ENCODE measurements around the gene DUSP18. TPM values are rescaled to one million over a fixed set of nuclear protein-coding genes. Genes with fewer than 3 reads are reported as not detected.
"Not testable (repeated sequence)": the region's sequence is repeated elsewhere in the genome, so short reads cannot be mapped to it uniquely, and the experiment has no call there.

DUSP18 gene
- 10.3 TPM for polyA plus RNA-seq (ENCODE audit: insufficient read length)
- long read RNA-seq, donor 1, transcript DUSP18-201 (2 exons, 2,479 nt): major isoform, 5 of 6 reads
- long read RNA-seq, donor 1, partial matches to known transcripts: 0 of 6 reads
- long read RNA-seq, donor 1, other reads (novel, unspliced or antisense): 0 of 6 reads
- long read RNA-seq, donor 2, transcript DUSP18-201 (2 exons, 2,479 nt): major isoform, 7 of 7 reads
- long read RNA-seq, donor 2, partial matches to known transcripts: 0 of 7 reads
- long read RNA-seq, donor 2, other reads (novel, unspliced or antisense): 0 of 7 reads
- long read RNA-seq, donor 3, partial matches to known transcripts: 0 of 2 reads
- long read RNA-seq, donor 3, other reads (novel, unspliced or antisense): 0 of 2 reads
- long read RNA-seq, donor 4, partial matches to known transcripts: 0 of 1 reads
- long read RNA-seq, donor 4, other reads (novel, unspliced or antisense): 0 of 1 reads
- long read RNA-seq, donor 5: 0 reads
- long read RNA-seq, donor 6, partial matches to known transcripts: 0 of 2 reads
- long read RNA-seq, donor 6, other reads (novel, unspliced or antisense): 0 of 2 reads
- long read RNA-seq, donor 7, partial matches to known transcripts: 0 of 4 reads
- long read RNA-seq, donor 7, other reads (novel, unspliced or antisense): 0 of 4 reads
- long read RNA-seq, donor 8, partial matches to known transcripts: 0 of 3 reads
- long read RNA-seq, donor 8, other reads (novel, unspliced or antisense): 0 of 3 reads

DNA sequence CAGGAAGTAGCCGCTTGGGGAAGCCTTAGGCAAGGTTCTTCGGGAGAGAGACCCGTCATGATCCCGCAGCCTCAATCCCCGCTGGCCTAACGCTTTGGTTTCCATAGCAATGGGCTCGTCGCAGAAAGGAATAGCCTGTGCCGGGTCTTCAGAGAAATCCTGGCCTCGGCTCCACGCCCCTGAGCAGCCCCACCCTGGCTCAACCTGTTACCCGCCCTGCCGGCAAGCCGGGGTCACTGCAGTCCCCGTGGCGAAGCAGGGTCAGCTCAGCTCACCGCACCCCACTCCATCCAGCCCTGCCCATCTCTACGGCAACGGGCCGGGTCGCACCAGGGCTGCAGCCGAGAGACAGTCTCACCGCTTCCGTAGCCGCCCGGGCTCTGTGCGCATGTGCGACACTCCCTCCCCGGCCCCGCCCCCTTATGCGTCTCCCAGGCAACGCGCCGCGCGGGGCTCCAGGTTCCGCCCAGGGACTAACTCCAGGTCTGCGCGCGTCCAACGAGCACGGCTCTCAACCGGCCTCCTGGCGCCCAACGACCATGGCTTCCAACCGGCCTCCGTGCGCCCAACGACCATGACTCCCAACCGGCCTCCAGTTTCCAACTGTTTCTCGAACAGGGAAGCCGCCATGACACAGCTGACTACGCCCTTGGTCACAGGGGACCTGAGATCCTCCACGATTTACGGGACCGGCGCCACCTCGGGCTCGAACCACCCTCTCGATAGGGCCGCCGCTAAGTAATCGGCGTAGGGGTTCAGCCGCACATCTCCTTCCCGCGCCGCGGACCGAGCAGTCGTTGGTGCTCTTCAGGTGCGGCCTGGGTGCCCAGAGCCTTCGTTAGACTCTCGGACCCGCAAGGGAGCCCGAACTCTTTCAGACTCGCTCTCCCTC lies at the start of gene DUSP18:
Gene DUSP18, minus strand, starts transcription at position 382 of the 892 bp plus-strand sequence. CDS start 3,872 bp downstream, outside the sequence.
- DNase-seq: peak; percentile 92

DNA sequence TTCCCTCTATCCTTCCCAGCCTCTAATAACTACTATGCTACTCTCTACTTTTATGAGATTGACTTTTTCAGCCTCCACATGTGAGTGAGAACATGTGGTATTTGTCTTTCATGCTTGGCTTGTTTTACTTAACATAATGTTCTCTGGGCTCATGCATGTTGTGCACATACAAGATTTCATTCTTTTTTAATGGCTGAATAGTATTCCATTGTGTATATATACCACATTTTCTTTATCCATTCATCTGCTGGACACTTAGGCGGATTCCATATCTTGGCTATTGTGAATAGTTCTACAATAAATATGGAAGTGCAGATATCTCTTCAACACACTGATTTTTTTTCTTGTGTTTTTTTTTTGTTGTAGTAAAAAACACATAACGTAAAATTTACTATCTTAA lies 46.4 kb upstream of the DUSP18 start:
- no peak for DNase-seq

DNA sequence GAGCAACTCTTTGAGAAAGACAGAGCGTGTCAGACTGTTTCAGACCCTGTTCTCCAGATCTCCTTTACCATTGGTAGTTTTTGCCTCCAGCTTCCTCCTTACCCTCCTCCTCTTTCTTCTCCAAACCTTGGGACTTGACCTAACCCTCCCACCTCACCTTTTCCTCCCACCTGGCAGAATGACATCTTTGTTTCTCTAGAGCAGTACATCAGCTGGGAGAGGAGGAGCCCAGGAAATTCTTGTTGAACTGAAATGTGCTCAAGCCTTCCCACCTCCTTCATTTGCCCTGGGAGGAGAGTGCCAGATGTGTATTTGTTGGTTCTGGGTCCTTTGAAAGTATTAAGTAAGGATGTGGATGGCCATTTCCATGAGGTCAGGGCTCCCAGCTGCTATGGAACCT lies 44.4 kb upstream of the DUSP18 start:
- DNase-seq: no peak

DNA sequence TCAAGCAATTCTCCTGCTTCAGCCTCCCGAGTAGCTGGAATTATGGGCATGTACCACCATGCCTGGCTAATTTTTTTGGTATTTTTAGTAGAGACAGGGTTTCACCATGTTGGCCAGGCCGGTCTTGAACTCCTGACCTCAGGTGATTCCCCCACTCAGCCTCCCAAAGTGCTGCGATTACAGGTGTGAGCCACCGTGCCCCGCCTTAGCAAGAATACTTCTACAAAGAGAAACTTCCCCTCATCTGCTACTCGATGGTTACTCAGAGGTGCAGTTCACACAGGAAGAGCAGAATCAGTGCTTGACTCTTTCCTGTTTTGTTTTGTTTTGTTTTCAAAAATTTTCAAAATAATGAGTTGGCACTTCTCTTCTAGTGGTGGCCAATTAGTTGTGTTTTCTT lies 42.3 kb upstream of the DUSP18 start:
- DNase-seq: not testable (repeated sequence)

DNA sequence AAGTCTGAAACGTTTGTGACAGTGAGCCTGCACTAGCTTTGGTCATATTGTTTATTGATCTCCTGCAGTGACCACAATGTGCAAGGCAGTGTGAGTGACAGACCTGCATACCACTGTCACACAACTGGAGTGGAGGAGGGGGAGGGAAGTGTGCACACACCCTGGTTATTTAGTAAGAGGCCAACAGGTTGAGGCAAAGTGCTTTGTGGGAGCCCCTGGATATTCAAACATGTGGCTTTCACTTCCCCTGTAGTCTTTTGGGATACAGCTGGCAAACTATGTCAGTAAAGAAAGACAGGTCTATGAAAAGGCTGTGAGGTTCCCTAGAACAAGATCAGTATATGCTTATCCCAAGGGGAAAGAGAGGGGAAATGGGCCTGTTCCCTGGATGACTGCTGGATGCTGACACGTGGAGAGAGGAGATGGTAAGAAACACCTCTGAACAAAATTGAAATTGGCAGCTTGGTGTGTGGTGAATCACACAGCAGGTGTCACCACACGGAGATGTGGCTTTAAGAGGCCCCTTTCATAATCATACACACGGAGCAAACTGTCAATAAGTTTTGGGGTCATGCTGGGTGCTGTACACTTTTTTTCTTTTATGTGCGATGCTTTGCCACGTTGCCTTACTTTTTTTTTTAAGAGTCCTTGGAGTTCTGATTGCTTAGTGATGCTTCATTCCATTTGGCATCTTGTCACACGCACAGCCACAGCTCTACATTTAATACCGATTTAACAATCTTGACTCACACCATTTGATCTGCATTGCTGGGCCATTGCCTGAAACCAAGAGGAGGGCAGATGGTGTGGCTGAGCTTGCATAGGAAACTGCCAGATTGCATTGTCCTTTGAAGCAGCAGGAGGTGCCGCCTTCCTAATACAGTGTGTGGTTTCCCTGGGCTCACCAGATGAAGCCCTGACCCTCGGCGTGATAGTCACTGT lies 38.3 kb upstream of the DUSP18 start:
- no peak for DNase-seq

DNA sequence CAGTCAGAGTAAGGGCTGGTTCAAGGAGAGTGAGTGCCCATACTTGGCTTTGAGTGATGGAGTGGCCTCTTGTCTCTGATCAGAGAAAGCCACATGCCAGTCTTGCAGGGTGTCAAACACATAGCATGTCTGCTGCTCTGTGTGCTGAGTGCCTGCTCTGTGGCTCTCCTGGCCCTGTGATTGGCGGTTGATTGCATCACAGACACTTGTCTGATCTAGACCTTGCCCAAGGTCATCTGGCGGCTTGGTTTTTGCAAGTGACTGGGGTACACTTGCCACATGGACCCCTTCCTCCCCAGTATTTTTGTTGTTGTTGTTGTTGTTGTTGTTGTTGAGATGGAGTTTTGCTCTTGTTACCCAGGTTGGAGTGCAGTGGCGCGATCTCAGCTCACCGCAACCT lies 37.3 kb upstream of the DUSP18 start:
- no peak for DNase-seq

DNA sequence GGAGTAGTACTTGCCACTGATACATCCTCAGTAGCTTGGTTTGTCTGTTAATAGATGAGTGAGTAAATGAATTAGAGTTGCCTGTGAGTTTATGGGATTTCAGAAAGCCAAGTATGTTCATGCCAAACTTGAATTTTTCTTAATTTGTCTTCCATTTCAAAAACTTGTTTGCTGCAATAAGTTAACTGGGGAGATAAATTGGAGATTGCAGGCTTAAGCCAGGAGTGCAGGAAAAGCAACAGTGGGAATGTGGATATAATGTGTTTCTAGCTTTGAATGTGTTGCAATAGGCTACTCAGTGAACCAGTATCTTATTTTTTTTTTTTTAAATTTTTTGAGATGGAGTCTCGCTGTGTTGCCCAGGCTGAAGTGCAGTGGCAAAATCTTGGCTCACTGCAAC lies 35.2 kb upstream of the DUSP18 start:
- no peak for DNase-seq

DNA sequence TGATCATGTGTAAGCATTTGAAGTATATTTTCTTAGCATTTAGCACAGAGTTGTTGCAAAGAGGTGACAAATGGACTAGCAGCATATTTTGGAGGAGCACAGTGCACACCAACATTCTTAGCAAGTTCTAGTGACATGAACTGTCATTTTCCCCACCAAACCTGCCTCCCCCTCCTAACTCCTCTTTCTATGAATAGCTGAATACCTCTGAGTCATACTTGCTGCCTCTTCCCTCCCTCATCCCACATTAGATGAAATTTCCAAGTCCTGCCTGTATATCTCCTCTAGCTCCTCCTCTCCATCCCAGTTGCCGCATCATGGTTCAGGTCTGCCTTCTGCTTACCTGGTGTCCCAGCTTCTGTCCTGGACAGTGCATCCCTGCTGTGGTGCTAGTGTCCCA lies 34.2 kb upstream of the DUSP18 start:
- DNase-seq: no peak

DNA sequence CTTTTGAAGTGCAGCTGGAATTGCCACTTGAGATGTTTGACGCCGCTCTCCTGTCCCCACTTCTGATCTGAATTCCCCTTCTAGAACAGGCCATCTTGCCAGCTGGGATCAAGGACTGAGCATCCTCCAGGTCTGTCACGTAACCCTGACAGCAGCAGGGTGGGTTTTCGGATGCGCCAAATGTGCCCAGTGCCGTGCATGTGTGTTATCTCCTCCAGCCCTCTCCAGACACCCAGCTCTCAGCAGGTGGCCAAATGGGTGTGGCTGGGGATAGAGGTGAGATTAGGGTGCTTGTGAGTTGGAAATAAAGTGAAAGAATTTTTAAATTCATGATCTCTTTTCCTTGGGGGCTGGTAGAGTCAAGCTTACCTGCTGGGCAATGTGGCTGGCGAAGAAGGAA lies 30.3 kb upstream of the DUSP18 start:
- no peak for DNase-seq

DNA sequence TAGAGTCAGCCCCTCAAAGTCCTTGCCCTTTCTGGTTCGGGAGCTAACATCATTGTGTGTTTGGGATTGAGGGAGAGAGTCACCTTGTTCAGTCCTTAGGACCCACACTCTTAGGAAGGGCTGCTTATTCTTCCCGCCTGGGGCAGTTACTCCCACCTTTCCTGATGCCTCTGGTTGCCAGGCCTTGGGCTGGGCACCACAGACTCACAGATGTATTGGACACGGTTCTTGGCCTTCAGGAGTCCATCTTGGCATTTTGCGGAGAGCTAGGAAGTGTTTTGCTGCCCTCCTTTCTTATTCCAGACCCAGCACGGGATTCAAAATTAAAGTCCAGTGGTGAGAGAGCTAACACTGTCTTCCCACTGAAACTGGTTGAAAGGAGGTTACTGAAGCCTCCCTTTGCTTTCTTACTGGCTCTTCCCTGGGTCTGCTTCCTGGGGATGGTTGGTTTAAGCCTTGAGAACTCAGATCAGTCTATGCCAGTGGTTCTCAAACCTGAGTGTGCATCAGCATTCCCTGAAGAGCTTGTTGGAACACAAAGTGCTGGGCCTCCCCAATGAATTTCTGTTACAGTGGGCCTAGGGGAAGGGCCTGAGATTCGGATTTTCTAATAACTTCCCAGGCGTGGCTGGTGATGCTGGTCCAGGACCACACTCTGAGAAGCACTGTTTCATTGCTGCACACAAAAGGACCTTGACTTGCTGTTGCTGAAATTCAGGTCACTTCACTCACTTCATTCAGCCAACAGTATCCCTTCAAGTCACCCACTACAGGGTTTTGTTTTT lies 28.4 kb upstream of the DUSP18 start:
- DNase-seq: no peak

DNA sequence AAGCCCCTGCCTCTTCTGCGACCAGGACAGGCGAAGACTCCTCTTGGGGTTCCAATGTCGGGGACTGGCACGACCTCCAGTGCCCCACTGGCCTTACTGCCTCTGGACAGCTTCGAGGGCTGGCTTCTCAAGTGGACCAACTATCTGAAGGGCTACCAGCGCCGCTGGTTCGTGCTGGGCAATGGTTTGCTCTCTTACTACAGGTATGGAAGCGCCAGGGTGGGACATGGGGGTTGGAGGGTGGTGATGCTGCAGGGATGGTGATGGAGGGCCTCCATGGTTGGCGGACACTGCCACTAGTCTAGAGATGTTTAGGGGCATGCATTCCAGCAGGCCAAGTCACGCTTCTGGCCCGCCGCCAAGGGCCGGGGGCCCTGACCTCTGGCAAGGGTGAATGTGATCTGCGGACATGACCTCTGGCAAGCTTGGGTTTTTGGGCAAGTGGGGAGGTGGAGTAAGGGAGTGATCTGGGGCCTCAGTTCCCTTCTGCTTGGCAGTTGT lies 27.7 kb upstream of the DUSP18 start:
- no peak for DNase-seq

DNA sequence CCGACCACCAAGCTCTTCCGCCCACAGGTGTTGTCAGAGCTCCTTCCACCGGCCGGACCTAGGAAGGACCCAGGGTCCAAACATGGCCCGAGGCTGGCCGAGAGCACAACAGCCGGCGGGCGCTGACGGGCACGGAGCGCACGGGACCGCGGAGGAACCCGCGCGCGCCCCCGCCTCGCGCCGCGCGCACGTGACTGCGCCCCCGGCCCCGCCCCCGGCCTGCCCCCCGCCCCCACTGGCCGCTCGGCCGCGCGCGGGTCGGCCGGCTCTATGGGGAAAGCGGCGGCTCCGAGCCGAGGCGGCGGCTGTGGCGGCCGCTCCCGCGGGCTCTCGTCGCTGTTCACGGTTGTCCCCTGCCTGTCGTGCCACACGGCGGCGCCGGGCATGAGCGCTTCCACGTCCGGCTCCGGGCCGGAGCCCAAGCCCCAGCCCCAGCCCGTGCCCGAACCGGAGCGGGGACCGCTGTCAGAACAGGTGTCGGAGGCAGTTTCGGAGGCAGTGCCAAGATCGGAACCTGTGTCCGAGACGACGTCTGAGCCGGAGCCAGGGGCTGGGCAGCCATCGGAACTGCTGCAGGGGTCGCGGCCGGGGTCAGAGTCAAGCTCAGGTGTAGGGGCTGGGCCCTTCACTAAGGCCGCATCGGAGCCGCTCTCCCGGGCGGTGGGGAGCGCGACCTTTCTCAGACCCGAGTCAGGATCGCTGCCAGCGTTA lies 27.1 kb upstream of the DUSP18 start, which contains the start of gene OSBP2:
Gene OSBP2, plus strand, starts transcription at position 235 of the 711 bp plus-strand sequence. Its CDS starts 36 bp downstream, at position 271.
- DNase-seq: peak; percentile 30

DNA sequence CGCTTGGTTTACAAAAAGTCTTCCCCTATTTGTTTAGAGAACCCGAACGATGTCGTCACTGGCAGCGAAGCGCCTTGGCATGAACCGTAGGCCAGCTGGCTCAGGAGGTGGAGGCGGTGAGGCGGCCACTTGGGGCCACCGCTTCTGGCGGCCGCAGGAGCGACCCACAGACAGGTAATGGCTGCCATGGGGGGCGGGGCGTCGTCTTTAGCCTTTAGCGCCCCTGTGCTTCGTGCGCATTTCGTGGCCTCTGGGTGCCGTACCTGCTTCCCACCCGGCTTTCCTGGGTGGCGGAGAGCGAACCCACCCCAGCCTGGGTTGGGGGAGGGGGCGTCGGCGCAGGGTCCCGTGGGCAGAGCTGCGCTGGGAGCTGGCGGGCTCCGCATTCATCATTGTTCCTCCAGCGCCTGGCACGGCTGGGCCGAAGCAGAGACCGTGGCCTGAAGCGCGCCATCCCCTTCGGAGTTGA lies 26.5 kb upstream of the DUSP18 start:
- peak; percentile 50 for DNase-seq

DNA sequence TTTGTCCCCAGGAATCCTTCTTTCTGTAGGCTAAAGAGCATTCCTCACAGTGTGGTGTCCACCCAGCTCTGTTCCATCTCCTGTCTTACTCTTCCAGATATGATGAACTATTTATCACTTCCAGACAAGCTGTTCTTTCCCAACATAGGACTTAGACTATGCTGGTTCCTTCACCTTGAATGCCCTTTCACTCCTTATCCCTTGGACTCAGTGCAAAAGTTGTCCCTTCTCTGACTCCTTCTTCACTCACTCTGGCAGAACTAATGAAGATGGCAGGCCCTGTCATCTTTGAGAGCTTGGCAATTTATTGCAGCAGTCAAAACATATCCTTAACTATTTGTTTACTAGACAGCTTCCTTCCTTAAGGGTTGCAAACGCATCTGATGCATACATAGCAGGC lies 23.5 kb upstream of the DUSP18 start:
- no peak for DNase-seq

DNA sequence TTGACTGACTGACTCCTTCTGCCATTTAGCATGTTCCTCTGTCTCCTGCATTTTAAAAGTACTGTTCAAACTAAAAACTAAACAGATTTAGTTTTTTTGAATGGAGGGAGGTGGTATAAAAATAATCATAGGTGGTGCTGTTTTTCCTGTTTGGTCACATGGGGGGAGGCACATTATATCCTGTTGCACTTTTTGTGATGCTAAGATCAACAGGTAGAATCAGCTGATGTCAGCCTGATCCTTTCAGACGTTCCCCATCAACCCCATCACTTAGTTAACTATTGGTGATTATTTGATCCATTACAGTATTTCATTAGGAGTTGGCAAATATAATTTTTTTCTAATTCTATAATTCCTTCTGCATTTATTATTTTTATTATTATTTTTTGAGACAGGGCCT lies 21.9 kb upstream of the DUSP18 start:
- no peak for DNase-seq

DNA sequence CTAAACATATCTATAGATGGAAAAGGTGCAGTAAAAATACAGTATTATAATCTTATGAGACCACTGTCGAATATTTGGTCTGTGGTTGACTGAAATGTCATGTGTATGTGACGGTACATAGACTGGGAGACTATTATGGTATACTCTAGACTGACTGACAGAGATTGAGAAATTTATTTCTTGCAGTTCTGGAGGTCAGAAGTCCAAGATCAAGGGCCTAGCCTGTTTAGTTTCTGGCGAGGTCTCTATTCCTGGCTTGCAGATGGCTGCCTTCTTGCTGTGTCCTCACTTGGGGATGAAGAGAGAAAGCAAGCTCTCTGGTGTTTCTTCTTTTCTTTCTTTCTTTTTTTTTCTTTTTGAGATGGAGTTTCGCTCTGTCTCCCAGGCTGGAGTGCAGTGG lies 19.7 kb upstream of the DUSP18 start:
- DNase-seq: no peak

DNA sequence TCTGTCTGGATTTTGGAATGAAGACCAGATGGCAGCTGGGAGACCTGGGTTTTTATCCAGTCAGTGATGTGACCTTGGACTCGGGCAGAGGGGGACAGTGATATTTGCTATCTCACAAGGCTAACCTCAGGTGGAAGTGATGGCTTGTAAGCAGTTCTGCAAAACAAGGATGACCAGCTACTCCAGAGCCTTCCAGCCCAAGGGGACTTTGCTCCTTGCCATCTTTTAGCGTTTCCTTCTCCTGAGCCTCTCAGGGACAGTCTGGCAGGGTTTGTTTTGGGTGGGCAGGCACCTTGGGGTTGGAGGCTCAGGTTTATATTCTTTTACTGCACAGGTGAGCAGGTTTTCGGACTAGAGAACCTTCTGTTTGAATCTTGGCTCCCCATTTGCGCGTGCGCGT lies 17.5 kb upstream of the DUSP18 start:
- DNase-seq: no peak

DNA sequence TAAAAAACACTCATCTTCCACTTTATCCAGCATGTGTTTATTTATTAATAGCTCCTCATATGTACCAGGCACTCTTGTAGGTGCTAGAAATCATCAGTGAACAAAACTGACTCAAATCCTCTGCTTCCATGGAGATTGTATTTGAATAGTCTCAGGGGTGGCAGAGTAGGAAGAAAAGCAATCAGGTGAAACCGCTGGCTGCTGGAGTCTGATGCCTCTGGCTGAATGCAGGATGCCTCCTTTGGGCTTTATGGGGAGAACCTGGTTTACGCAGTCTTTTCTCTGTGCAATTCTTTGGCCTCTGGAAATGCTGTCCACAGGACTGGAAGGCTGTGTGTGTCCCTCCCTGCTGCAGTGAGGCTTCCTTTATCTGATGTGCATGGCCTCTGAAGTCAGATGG lies 14.2 kb upstream of the DUSP18 start:
- no peak for DNase-seq
